Mesendoderm (in vitro differentiated cells): ENCODE measurements around the gene TMEM132D.

Experiments
- DNase-seq: peaks from one replicate; pipeline ENCODE4 v3.0.0; 2013
- H2AK5ac ChIP-seq: 2 replicates; pipeline ENCODE4 v1.6.1; 2013; ENCODE audit warnings: low read length, inconsistent platforms
- H2BK120ac ChIP-seq: 2 replicates; pipeline ENCODE4 v1.6.1; 2013; ENCODE audit warnings: low read depth, mild to moderate bottlenecking, low read length, moderate library complexity, mixed read lengths
- H2BK15ac ChIP-seq: replicated peaks from 2 replicates; pipeline ENCODE4 v1.6.1; 2013; ENCODE audit warnings: low read depth, mild to moderate bottlenecking, moderate library complexity
- H2BK5ac ChIP-seq: 2 replicates; pipeline ENCODE4 v1.6.1; 2013; ENCODE audit warnings: low read length, inconsistent platforms
- H3K18ac ChIP-seq: 2 replicates; pipeline ENCODE4 v1.6.1; 2013; ENCODE audit warnings: mild to moderate bottlenecking, low read length, mixed read lengths
- H3K23ac ChIP-seq: one replicate; pipeline ENCODE4 v1.6.1; 2013; ENCODE audit warnings: low read length
- H3K27ac ChIP-seq: 2 replicates; pipeline ENCODE4 v1.5.1; 2013; ENCODE audit warnings: low read depth, mild to moderate bottlenecking, inconsistent platforms, low read length, moderate library complexity
- H3K27me3 ChIP-seq: 2 replicates; pipeline ENCODE4 v1.6.1; 2013; ENCODE audit warnings: low read length, control low read depth, mild to moderate bottlenecking, inconsistent platforms; ENCODE audit not compliant: insufficient read depth, poor library complexity
- H3K36me3 ChIP-seq: 2 replicates; pipeline ENCODE4 v1.6.1; 2013; ENCODE audit warnings: low read length, inconsistent platforms; ENCODE audit not compliant: control insufficient read depth, insufficient read depth
- H3K4ac ChIP-seq: one replicate; pipeline ENCODE4 v1.6.1; 2013; ENCODE audit warnings: low read depth, mild to moderate bottlenecking, low read length, moderate library complexity
- H3K4me1 ChIP-seq: 2 replicates; pipeline ENCODE4 v1.6.1; 2013; ENCODE audit warnings: low read depth, low read length, inconsistent platforms; ENCODE audit not compliant: control insufficient read depth
- H3K4me2 ChIP-seq: 2 replicates; pipeline ENCODE4 v1.6.1; 2013; ENCODE audit warnings: low read length
- H3K4me3 ChIP-seq: 2 replicates; pipeline ENCODE4 v1.5.1; 2013; ENCODE audit warnings: mild to moderate bottlenecking, low read length
- H3K56ac ChIP-seq: one replicate; pipeline ENCODE4 v1.6.1; 2013; ENCODE audit warnings: low read length
- H3K79me1 ChIP-seq: 2 replicates; pipeline ENCODE4 v1.6.1; 2013; ENCODE audit warnings: low read length, inconsistent platforms
- H3K79me2 ChIP-seq: 2 replicates; pipeline ENCODE4 v1.6.1; 2013; ENCODE audit warnings: mild to moderate bottlenecking, low read length; ENCODE audit not compliant: control insufficient read depth, insufficient read depth
- H3K9ac ChIP-seq: 2 replicates; pipeline ENCODE4 v1.6.1; 2013; ENCODE audit warnings: low read length, inconsistent platforms
- H4K5ac ChIP-seq: one replicate; pipeline ENCODE4 v1.6.1; 2013; ENCODE audit warnings: low read length
- H4K8ac ChIP-seq: one replicate; pipeline ENCODE4 v1.6.1; 2013; ENCODE audit warnings: low read depth, mild to moderate bottlenecking, control low read depth, low read length, moderate library complexity
- WGBS: extraction: QIAGEN DNeasy Blood & Tissue Kit; methylation state at CpG from one replicate; pipeline ENCODE4 v1.1.7; 2013; ENCODE audit warnings: low lambda C conversion rate, missing lambda C conversion rate; ENCODE audit not compliant: insufficient coverage; ENCODE audit errors: extremely low coverage; 5-methylcytosine and 5-hydroxymethylcytosine counted together

Gene TMEM132D

DNA sequence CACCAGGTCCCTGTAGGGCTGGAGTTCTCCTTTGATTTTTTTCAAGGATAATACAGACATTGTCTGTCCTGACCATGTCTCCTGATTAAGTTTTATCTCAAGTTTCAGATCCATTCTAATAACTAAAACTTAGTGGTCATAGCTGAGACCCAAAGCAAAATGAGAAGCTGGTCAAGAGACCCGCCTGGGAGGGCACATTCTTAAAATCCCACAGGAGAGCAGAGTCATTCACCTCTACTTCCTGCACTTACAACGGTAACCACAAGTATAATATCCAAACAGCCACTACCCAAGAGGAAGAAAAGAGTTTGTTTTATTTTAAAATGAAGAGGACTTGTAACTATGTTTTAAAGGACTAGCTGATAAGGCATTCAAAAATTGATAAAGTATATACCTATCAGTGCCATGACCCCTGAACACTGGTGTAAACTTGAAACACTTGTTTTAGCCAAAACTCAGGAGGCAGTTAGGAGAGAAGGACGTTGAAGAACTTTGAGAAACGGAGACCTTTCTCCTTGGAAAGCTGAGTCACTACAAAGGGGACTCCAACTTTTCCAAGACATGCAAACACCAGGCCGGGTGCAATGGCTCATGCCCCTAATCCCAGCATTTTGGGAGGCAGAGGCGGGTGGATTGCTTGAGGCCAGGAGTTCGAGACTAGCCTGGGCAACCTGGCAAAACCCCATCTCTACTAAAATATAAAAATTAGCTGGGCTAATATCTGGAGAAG lies 572.3 kb downstream of the TMEM132D start:
- H3K18ac ChIP-seq = no peak overlapping the region
- no peak overlapping the region for H2BK5ac ChIP-seq
- no peaks in the 10 kb centered on the region for H3K79me1 ChIP-seq
- no peak overlapping the region for H3K56ac ChIP-seq
- no peak overlapping the region for H4K5ac ChIP-seq
- H3K36me3 ChIP-seq = no peaks in the 10 kb centered on the region
- H3K23ac ChIP-seq = no peak overlapping the region
- H2BK120ac ChIP-seq = no peak overlapping the region
- WGBS = no CpG with 5 or more reads among the region's 7 CpGs
- H3K4ac ChIP-seq = no peak overlapping the region
- no peak overlapping the region for H3K4me3 ChIP-seq
- no peak overlapping the region for H2AK5ac ChIP-seq
- no peak overlapping the region for H3K27ac ChIP-seq
- no peak overlapping the region for H3K9ac ChIP-seq
- no peaks in the 10 kb centered on the region for H3K4me1 ChIP-seq
- DNase-seq = no peak
- no peak overlapping the region for H2BK15ac ChIP-seq
- no peak overlapping the region for H3K4me2 ChIP-seq
- H3K27me3 ChIP-seq = no peaks in the 10 kb centered on the region
- no peak overlapping the region for H4K8ac ChIP-seq
- no peaks in the 10 kb centered on the region for H3K79me2 ChIP-seq

DNA sequence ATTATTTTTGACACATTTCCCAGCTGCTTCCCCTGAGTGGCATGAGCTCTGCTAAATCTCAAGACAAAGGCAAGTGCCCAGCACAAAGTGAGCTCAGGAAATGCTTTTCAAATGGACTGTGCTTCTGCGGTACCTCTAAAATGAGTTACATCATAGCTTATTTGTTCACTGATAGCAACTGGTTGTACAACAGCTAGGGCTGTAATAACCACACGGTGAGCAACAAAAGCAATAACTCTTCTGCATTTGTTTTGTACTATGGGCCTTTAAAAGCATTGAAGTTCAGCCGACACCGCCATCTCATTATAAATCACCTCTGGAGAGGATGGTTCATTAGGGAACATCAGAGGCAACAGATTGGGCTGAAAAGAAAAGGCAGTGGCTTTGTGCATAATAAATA lies 575.6 kb downstream of the TMEM132D start:
- H3K4me3 ChIP-seq = no peak overlapping the region
- H3K4ac ChIP-seq = no peak overlapping the region
- no peaks in the 10 kb centered on the region for H3K27me3 ChIP-seq
- H3K79me2 ChIP-seq = no peaks in the 10 kb centered on the region
- no peak overlapping the region for H3K27ac ChIP-seq
- no peak overlapping the region for H4K5ac ChIP-seq
- H4K8ac ChIP-seq = no peak overlapping the region
- no peak overlapping the region for H2BK120ac ChIP-seq
- no peak overlapping the region for H3K23ac ChIP-seq
- H2AK5ac ChIP-seq = no peak overlapping the region
- H3K9ac ChIP-seq = no peak overlapping the region
- no peak for DNase-seq
- no peak overlapping the region for H3K4me2 ChIP-seq
- WGBS = no CpG with 5 or more reads among the region's 4 CpGs
- no peaks in the 10 kb centered on the region for H3K4me1 ChIP-seq
- no peak overlapping the region for H2BK5ac ChIP-seq
- H3K56ac ChIP-seq = no peak overlapping the region
- H3K36me3 ChIP-seq = no peaks in the 10 kb centered on the region
- no peaks in the 10 kb centered on the region for H3K79me1 ChIP-seq
- H3K18ac ChIP-seq = no peak overlapping the region
- H2BK15ac ChIP-seq = no peak overlapping the region

DNA sequence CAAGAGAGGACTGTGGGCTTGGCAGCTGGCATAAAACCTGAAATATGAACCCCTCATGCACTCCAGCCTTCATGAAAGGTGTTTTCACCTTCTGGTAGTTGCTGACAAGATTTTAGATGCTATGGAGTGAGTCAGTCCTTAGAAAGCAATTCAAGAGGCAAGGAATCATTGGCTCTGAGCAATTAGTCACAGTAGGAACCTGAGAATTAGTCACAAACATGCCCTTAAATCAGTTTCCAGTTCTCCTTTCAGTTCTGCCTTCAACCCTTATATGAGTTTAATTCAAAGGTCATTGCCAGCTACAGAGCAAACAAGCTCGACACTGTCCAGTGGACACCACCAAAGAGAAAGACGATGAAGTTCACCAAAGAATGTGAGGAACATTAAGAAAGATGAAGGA lies 578.3 kb downstream of the TMEM132D start:
- H3K4me1 ChIP-seq = no peaks in the 10 kb centered on the region
- no peak for DNase-seq
- no peak overlapping the region for H2BK120ac ChIP-seq
- H2BK15ac ChIP-seq = no peak overlapping the region
- no CpG with 5 or more reads among the region's 2 CpGs for WGBS
- H3K79me2 ChIP-seq = no peaks in the 10 kb centered on the region
- no peak overlapping the region for H3K9ac ChIP-seq
- H4K5ac ChIP-seq = no peak overlapping the region
- H3K27ac ChIP-seq = no peak overlapping the region
- H3K4me2 ChIP-seq = no peak overlapping the region
- H3K4ac ChIP-seq = no peak overlapping the region
- no peak overlapping the region for H4K8ac ChIP-seq
- no peaks in the 10 kb centered on the region for H3K27me3 ChIP-seq
- no peaks in the 10 kb centered on the region for H3K36me3 ChIP-seq
- no peaks in the 10 kb centered on the region for H3K79me1 ChIP-seq
- no peak overlapping the region for H3K4me3 ChIP-seq
- no peak overlapping the region for H3K23ac ChIP-seq
- H3K18ac ChIP-seq = no peak overlapping the region
- H3K56ac ChIP-seq = no peak overlapping the region
- H2BK5ac ChIP-seq = no peak overlapping the region
- H2AK5ac ChIP-seq = no peak overlapping the region

DNA sequence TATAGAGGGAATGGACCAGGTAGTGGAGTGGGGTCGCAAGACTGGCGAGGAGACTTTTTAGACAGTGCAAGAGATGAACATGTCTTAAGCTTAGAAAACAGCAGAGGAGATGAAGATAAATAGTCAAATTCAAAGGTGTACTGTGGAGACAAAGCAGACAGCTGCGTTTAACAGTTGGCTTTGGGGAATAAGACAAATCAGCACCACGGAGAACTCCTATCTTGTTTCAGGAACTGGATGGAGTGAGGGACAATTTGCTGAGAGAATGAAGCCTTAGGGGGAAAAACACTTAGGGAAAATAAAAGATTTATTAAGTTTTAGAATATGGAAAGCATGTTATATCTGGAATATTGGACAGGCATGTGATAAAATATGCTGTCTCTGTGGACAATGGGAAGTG lies 591.8 kb downstream of the TMEM132D start:
- no peak overlapping the region for H2AK5ac ChIP-seq
- no peak overlapping the region for H3K4me2 ChIP-seq
- no peaks in the 10 kb centered on the region for H3K27me3 ChIP-seq
- WGBS = no CpG with 5 or more reads among the region's 4 CpGs
- no peaks in the 10 kb centered on the region for H3K36me3 ChIP-seq
- H2BK120ac ChIP-seq = no peak overlapping the region
- no peak overlapping the region for H2BK5ac ChIP-seq
- H3K9ac ChIP-seq = no peak overlapping the region
- no peak overlapping the region for H4K5ac ChIP-seq
- no peak overlapping the region for H3K18ac ChIP-seq
- H2BK15ac ChIP-seq = no peak overlapping the region
- no peak overlapping the region for H3K56ac ChIP-seq
- no peaks in the 10 kb centered on the region for H3K4me1 ChIP-seq
- no peak overlapping the region for H3K27ac ChIP-seq
- peak; percentile 35 for DNase-seq
- no peak overlapping the region for H3K23ac ChIP-seq
- no peak overlapping the region for H4K8ac ChIP-seq
- no peak overlapping the region for H3K4ac ChIP-seq
- no peaks in the 10 kb centered on the region for H3K79me2 ChIP-seq
- H3K4me3 ChIP-seq = no peak overlapping the region
- H3K79me1 ChIP-seq = no peaks in the 10 kb centered on the region

DNA sequence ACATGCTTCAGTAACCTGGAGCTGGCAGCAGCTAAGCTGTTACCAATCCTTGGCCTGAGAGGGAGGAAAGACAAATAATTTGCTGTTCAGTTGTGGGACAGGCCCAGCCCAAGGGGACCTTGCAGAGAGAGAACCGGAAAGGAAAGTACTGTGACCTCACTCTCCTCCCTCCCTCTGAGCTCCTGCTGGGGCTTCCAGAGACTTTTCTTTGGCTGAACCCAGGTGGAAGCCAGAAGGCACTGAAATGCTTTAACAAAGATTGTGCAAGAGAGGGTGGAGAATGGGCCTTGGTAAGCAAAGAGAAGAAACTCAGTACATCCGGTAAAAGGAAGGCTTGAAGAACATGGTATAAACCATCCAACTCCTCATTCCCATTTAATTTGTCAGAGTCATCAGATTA lies 593.5 kb downstream of the TMEM132D start:
- H3K4me2 ChIP-seq = no peak overlapping the region
- H3K27ac ChIP-seq = no peak overlapping the region
- H3K79me1 ChIP-seq = no peaks in the 10 kb centered on the region
- no peaks in the 10 kb centered on the region for H3K79me2 ChIP-seq
- no peak overlapping the region for H3K9ac ChIP-seq
- H4K8ac ChIP-seq = no peak overlapping the region
- H3K4me1 ChIP-seq = no peaks in the 10 kb centered on the region
- H2BK15ac ChIP-seq = no peak overlapping the region
- H2BK5ac ChIP-seq = no peak overlapping the region
- peak; percentile 5 for DNase-seq
- H3K36me3 ChIP-seq = no peaks in the 10 kb centered on the region
- no peak overlapping the region for H3K18ac ChIP-seq
- no peak overlapping the region for H3K4me3 ChIP-seq
- H3K23ac ChIP-seq = no peak overlapping the region
- no CpG with 5 or more reads among the region's 2 CpGs for WGBS
- no peaks in the 10 kb centered on the region for H3K27me3 ChIP-seq
- no peak overlapping the region for H2AK5ac ChIP-seq
- no peak overlapping the region for H2BK120ac ChIP-seq
- no peak overlapping the region for H4K5ac ChIP-seq
- no peak overlapping the region for H3K56ac ChIP-seq
- no peak overlapping the region for H3K4ac ChIP-seq

DNA sequence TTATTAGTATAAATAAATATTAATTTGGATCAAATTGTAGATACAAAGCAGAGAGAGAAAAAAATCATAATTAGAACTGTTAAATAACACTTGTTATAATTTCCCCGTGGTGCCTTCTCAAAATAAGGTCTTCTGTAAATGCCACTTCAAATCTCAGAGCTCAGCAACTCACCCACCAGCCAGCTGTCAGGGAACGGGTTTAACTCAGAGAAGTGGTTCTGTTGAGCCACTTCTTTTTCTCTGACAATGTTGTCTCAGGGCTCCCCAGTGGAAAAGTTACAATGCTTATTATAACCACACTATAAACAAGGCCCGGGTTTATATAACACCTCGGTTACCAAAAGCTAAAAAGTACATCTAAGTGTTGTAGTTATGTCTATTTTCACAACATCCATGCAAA lies 598.0 kb downstream of the TMEM132D start:
- no peak overlapping the region for H4K8ac ChIP-seq
- no CpG with 5 or more reads among the region's 4 CpGs for WGBS

More for the DNA sequence above, 598.0 kb downstream of the TMEM132D start:
- no peak overlapping the region for H3K4me3 ChIP-seq
- no peaks in the 10 kb centered on the region for H3K79me2 ChIP-seq
- no peak overlapping the region for H3K9ac ChIP-seq
- H3K18ac ChIP-seq = no peak overlapping the region
- no peaks in the 10 kb centered on the region for H3K27me3 ChIP-seq
- H3K36me3 ChIP-seq = no peaks in the 10 kb centered on the region
- H3K4me1 ChIP-seq = no peaks in the 10 kb centered on the region
- no peak overlapping the region for H3K4me2 ChIP-seq
- H2BK5ac ChIP-seq = no peak overlapping the region
- H3K23ac ChIP-seq = no peak overlapping the region
- no peak overlapping the region for H3K27ac ChIP-seq
- no peak overlapping the region for H4K5ac ChIP-seq
- no peak overlapping the region for H3K56ac ChIP-seq
- no peak overlapping the region for H2BK15ac ChIP-seq
- H2AK5ac ChIP-seq = no peak overlapping the region
- no peaks in the 10 kb centered on the region for H3K79me1 ChIP-seq
- no peak overlapping the region for H3K4ac ChIP-seq
- no peak for DNase-seq
- H2BK120ac ChIP-seq = no peak overlapping the region
